Loucy (cell line): ENCODE data around the gene MAP1S.

Experiments used
- H2AFZ ChIP-seq: fragments of 200-600 bp; sonication (generic); 2 replicates; pipeline ENCODE4 v1.6.0; 2016; ENCODE audit warnings: antibody characterized with exemption, mild to moderate bottlenecking, low read length, moderate library complexity
- H3F3A ChIP-seq: fragments of 200-600 bp; 2 replicates; pipeline ENCODE4 v1.6.0; 2016; ENCODE audit warnings: antibody characterized with exemption, low read depth, mild to moderate bottlenecking
- H3K27me3 ChIP-seq: fragments of 200-600 bp; sonication (generic); 2 replicates; pipeline ENCODE4 v1.6.1; 2014; ENCODE audit warnings: low read length, mild to moderate bottlenecking; ENCODE audit not compliant: insufficient read depth, poor library complexity, severe bottlenecking
- H3K36me3 ChIP-seq: fragments of 200-600 bp; sonication (generic); 2 replicates; pipeline ENCODE4 v1.6.1; 2016; ENCODE audit warnings: low read length; ENCODE audit not compliant: insufficient read depth
- H3K4me1 ChIP-seq: fragments of 200-600 bp; sonication (generic); 2 replicates; pipeline ENCODE4 v1.5.1; 2014; ENCODE audit warnings: low read length, mild to moderate bottlenecking; ENCODE audit not compliant: insufficient read depth, poor library complexity, severe bottlenecking
- H3K4me2 ChIP-seq: fragments of 200-600 bp; sonication (generic); 2 replicates; pipeline ENCODE4 v1.6.0; 2014; ENCODE audit warnings: antibody characterized with exemption, low read length, low read depth, mild to moderate bottlenecking; ENCODE audit not compliant: poor library complexity, severe bottlenecking
- H3K4me3 ChIP-seq: fragments of 200-600 bp; sonication (generic); 2 replicates; pipeline ENCODE4 v1.5.1; 2014; ENCODE audit warnings: low read length, mild to moderate bottlenecking, mixed read lengths; ENCODE audit not compliant: poor library complexity, severe bottlenecking
- H3K79me2 ChIP-seq: fragments of 200-600 bp; sonication (generic); 2 replicates; pipeline ENCODE4 v1.6.1; 2014; ENCODE audit warnings: low read length; ENCODE audit not compliant: insufficient read depth
- H3K9ac ChIP-seq: fragments of 200-600 bp; sonication (generic); 2 replicates; pipeline ENCODE4 v1.6.0; 2014; ENCODE audit warnings: mild to moderate bottlenecking, low read depth, low read length, moderate library complexity; ENCODE audit not compliant: poor library complexity, severe bottlenecking
- H3K9me2 ChIP-seq: fragments of 200-600 bp; sonication (generic); replicated peaks from 2 replicates; pipeline ENCODE4 v1.6.1; 2016; ENCODE audit warnings: low read depth, low read length, mixed read lengths
- H3K9me3 ChIP-seq: fragments of 200-600 bp; sonication (generic); 2 replicates; pipeline ENCODE4 v1.6.1; 2014; ENCODE audit warnings: mild to moderate bottlenecking, antibody characterized with exemption, low read length, low read depth; ENCODE audit not compliant: insufficient read depth
- H4K20me1 ChIP-seq: fragments of 200-600 bp; sonication (generic); 2 replicates; pipeline ENCODE4 v1.6.0; 2014; ENCODE audit warnings: antibody characterized with exemption, low read length, mild to moderate bottlenecking; ENCODE audit not compliant: insufficient read depth, poor library complexity, severe bottlenecking
- CTCF ChIP-seq: fragments of 200-600 bp; sonication (generic); conservative IDR thresholded peaks from 2 replicates; pipeline ENCODE4 v1.5.1; 2014; ENCODE audit warnings: mild to moderate bottlenecking, antibody characterized with exemption, low read length
- EZH2phosphoT487 ChIP-seq: fragments of 200-600 bp; IDR thresholded peaks from 2 replicates; pipeline ENCODE4 v1.6.1; 2018; ENCODE audit warnings: antibody characterized with exemption, mild to moderate bottlenecking, moderate library complexity, borderline replicate concordance

MAP1S gene

GRCh38 chr19:17770613-17771012 is 51.3 kb downstream of the MAP1S start:
- Histone ChIP-seq H3F3A (no peaks in the 10 kb centered on the region), H3K4me3 (no peak overlapping the region), H3K9me3 (no peaks in the 10 kb centered on the region), H3K27me3 (no peaks in the 10 kb centered on the region), H3K9ac (no peak overlapping the region), H3K79me2 (no peaks in the 10 kb centered on the region), H3K4me2 (no peak overlapping the region), H3K36me3 (peaks cover 58% of the 10 kb centered on the region; the same call in 1 of the 2 replicates), H3K4me1 (no peaks in the 10 kb centered on the region), H4K20me1 (no peaks in the 10 kb centered on the region), H2AFZ (no peak overlapping the region), H3K9me2 (no peaks in the 10 kb centered on the region)
- TF ChIP-seq CTCF, result no peak
- no peak for TF ChIP-seq EZH2phosphoT487

GRCh38 chr19:17772172-17772571 is 52.9 kb downstream of the MAP1S start:
- no peaks in the 10 kb centered on the region for H4K20me1 ChIP-seq
- H3K36me3 ChIP-seq, result peaks cover 56% of the 10 kb centered on the region; the same call in 1 of the 2 replicates
- TF ChIP-seq CTCF, result no peak
- TF ChIP-seq EZH2phosphoT487, result no peak
- no peaks in the 10 kb centered on the region for H3K79me2 ChIP-seq
- H2AFZ ChIP-seq, result no peak overlapping the region
- H3K9me3 ChIP-seq, result no peaks in the 10 kb centered on the region
- H3K9ac ChIP-seq, result no peak overlapping the region
- H3K4me3 ChIP-seq, result no peak overlapping the region
- H3K4me1 ChIP-seq, result no peaks in the 10 kb centered on the region
- H3K9me2 ChIP-seq, result no peaks in the 10 kb centered on the region
- H3K27me3 ChIP-seq, result no peaks in the 10 kb centered on the region
- no peak overlapping the region for H3K4me2 ChIP-seq
- H3F3A ChIP-seq, result no peaks in the 10 kb centered on the region

GRCh38 chr19:17775245-17775927 is 56.1 kb downstream of the MAP1S start:
- H3K9me2 ChIP-seq, result no peaks in the 10 kb centered on the region
- H3K36me3 ChIP-seq, result peaks cover 46% of the 10 kb centered on the region; the same call in 1 of the 2 replicates
- H3K27me3 ChIP-seq, result no peaks in the 10 kb centered on the region
- no peaks in the 10 kb centered on the region for H3K79me2 ChIP-seq
- no peak overlapping the region for H3K9ac ChIP-seq
- H3K9me3 ChIP-seq, result no peaks in the 10 kb centered on the region
- H4K20me1 ChIP-seq, result no peaks in the 10 kb centered on the region
- H3K4me2 ChIP-seq, result no peak overlapping the region
- no peak overlapping the region for H3K4me3 ChIP-seq
- no peak overlapping the region for H2AFZ ChIP-seq
- no peaks in the 10 kb centered on the region for H3K4me1 ChIP-seq
- H3F3A ChIP-seq, result no peaks in the 10 kb centered on the region
- TF ChIP-seq EZH2phosphoT487 (no peak), CTCF (peak; percentile 92)
